Astrocyte of the spinal cord (primary cell): ENCODE results near the gene SLC7A1.

Source experiments
- DNase-seq: peaks from one replicate; pipeline ENCODE4 v3.0.0; 2011; ENCODE audit warnings: low read depth, low spot score
- H3K4me3 ChIP-seq: 2 replicates; pipeline ENCODE4 v1.5.1; 2011; ENCODE audit warnings: low read depth, mild to moderate bottlenecking, low read length, moderate library complexity
- CTCF ChIP-seq: IDR thresholded peaks from 2 replicates; pipeline ENCODE4 v1.5.1; 2012; ENCODE audit warnings: low read depth, mild to moderate bottlenecking, low read length, inconsistent platforms
- in situ Hi-C: cut with HindIII; loops from 2 replicates; pipeline ENCODE4 v1.10.0; 2017; ENCODE audit warnings: low sequenced_read_pairs

SLC7A1 gene

GRCh38 chr13:29564818-29565217 lies 30.7 kb downstream of the SLC7A1 start:
- in situ Hi-C loops, result no loop called here
- no peak overlapping the region for H3K4me3 ChIP-seq
- TF ChIP-seq CTCF, result peak; percentile 14
- no peak for DNase-seq

GRCh38 chr13:29564373-29564772 lies 31.1 kb downstream of the SLC7A1 start:
- no peak for DNase-seq
- in situ Hi-C loops, result no loop called here
- no peak for TF ChIP-seq CTCF
- H3K4me3 ChIP-seq, result no peak overlapping the region

- TF ChIP-seq CTCF, result no peak
- in situ Hi-C loops, result no loop called here
- DNase-seq, result no peak
- H3K4me3 ChIP-seq, result no peak overlapping the region
These were observed 31.5 kb downstream of the SLC7A1 start for GRCh38 chr13:29563941-29564340.

- no peak overlapping the region for H3K4me3 ChIP-seq
- no peak for DNase-seq
- in situ Hi-C loops, result no loop called here
- TF ChIP-seq CTCF, result no peak
These were observed 32.6 kb downstream of the SLC7A1 start for GRCh38 chr13:29562786-29563438.

- TF ChIP-seq CTCF, result no peak
- no peak overlapping the region for H3K4me3 ChIP-seq
- no peak for DNase-seq
- in situ Hi-C loops, result no loop called here
These were observed 33.6 kb downstream of the SLC7A1 start for GRCh38 chr13:29561918-29562317.

- in situ Hi-C loops, result no loop called here
These were observed 38.7 kb downstream of the SLC7A1 start for GRCh38 chr13:29556742-29557141.

More at GRCh38 chr13:29556742-29557141, 38.7 kb downstream of the SLC7A1 start:
- TF ChIP-seq CTCF, result no peak
- DNase-seq, result no peak
- no peak overlapping the region for H3K4me3 ChIP-seq
